Stimulated activated CD4-positive, alpha-beta T cell treated with anti-CD3 and anti-CD28 coated beads, Interleukin-15, amount 100 ng/mL, for 24 hours (primary cell): Measurements from ENCODE around the gene DTHD1.
A peak's percentile ranks its signal among the peaks of the same experiment; 100 is the strongest.

Experiments
- DNase-seq: peaks from one replicate; pipeline ENCODE4 v3.0.0-alpha.2; 2020

DTHD1 gene

DNA sequence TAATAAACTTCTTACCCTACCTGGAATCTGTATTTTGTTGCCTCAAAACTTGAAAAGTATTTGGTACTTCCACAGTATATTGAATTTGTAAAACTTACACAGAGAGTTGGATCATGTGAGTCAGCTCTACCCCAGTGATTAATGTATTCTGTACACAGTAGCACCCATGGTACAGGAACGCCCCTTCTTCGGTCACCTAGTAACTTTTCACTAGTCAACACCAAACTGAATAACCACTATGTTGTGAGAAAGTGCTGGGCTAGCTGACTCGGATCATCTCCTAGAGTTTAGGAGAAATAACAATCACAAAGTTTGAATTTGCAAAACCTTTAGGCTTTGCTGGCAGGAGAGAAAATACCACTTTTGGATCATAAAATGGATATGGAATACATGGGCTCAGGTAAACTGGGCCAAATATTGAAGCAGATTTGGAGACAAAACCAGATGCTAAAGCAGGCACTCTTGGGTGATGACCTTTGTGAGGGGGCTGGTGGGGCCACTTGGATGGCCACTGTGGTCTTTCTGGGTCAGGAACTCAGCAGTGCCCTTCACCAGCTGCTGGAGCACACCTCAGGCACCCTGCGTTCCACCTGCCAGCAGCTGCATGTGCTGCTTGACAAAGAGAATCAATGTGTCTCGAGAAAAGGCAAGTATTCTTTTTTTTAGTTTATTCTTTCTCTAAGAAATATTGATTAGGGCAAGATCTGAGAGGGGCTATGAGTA, at the start of gene DTHD1:
TSS of gene DTHD1 (plus strand) at position 233 of the 723 bp plus-strand sequence. CDS start at position 376, 143 bp downstream.
- DNase-seq: peak; percentile 31

DNA sequence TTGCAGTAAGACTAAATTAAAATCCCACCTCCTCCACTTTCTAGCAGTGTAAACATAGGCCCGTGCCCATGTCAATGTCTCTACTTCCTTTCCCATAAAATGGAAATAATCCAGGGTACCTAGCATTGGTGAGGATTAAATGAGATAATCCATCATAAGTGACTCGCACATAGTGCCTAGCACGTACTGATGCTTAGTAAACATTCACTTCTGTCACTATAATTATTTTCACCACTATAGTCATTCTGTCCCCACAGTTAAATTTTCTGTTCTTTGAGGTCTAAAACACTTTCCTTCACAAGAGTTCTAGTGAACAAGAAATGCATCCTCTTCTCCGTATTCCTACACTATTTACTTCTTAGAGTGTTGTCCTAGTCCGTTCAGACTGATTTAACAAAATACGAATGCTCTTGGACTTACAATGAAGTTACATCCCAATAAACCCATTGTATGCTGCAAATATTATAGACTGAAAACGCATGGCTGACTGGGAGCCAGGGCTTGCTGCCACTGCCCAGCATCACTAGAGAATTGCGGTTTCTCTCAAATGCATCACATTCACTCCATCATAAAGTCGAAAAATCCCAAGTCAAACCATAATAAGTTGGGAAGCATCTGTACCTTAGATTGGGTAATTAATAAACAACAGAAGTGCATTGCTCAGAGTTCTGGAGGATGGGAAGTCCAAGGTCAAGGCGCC, 47.7 kb upstream of the DTHD1 start:
- no peak for DNase-seq

DNA sequence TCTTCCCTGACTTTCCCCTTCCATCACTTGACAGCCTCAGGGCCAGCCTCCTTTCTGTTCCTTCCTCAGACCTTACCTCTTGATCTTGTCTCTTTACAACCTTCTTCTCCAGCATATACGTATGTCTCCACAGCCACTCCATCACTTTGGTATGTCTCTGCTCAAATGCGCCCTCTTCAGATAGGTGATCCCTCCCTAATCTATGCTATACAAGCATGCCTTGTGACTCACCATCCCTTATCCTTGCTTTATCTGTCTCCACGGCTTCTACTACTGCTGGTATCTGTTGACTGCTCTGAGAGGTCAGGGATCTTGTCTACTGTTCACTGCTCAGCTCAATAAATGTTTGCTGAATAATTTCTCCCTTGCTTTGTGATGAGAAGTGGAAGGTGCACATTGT, 46.1 kb upstream of the DTHD1 start:
- no peak for DNase-seq

- no peak for DNase-seq
Observed at GRCh38 chr4:36236159-36236558, 45.3 kb upstream of the DTHD1 start.

DNA sequence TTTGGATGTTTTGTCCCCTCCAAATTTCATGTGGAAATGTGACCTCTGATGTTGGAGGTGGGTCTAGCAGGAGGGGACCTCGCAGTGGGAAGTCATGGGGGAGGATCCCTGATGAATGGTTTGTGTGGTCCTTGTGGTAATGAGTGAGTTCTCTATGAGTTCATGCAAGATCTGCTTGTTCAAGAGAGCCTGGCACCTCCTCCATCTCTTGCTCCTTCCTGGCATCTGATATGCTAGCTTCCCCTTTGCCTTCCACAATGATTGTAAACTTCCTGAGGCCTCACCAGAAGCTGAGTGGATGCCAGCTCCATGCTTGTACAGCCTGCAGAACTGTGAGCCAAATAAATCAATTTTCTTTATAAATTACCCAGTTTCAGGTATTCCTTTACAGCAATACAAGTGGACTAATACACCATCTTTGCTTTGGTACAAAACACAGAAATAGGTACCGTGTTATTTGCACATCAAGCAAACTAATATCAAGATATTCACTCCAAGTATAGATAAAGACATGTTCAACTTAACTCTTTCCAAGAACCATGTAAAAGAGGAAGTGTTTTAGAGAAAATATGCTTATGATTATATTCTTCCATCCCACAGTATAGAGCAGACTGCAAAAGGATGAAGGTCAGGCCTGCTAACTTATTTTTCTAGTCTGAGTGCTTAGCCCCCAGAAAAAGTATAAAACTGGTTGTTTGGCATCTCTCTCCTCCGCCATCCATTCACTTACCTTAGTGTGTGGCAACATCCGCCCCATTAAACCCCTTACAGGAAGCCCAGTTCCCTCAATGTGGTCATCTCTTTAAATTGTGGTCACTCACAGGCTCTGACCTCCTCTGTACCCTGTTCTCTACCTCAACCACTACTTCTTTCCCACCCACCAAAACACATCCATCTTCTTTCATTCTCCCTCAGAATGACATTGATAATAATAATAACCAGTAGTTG, 43.8 kb upstream of the DTHD1 start:
- DNase-seq: no peak

GRCh38 chr4:36241771-36242170, 39.6 kb upstream of the DTHD1 start:
- no peak for DNase-seq

DNA sequence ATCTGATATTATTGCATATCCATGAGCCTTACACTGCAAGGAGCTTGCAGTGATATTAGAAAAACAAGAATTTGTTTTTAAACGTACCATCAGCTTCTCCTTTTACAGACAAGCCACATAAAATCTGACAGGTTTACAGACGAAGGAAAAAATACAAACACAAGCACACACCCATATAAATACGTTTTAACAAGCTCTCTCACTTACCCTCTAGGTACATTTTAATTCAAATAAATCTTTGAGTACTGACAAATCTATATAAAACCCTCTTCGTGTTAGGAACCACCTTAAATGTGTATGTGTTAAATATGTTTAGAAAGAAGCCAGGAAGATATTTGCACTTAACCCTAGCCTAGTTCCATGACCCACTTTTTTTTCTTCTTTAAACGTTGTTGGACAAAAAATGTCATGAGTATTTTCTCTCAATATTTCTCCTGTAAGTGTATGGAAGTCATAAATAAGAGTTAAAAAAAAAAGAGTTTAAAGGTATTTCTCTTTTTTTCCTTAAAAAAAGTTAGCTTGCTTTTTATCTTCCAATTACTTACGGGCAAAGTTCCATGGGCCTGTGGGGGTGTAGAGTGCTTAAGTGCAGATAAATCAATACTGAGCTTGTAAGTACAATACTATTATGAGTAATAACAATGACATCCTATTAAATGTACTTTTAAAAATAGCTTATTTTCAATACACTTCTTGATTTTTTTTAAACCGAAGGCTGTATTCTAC, 38.6 kb upstream of the DTHD1 start:
- peak; percentile 18 for DNase-seq

DNA sequence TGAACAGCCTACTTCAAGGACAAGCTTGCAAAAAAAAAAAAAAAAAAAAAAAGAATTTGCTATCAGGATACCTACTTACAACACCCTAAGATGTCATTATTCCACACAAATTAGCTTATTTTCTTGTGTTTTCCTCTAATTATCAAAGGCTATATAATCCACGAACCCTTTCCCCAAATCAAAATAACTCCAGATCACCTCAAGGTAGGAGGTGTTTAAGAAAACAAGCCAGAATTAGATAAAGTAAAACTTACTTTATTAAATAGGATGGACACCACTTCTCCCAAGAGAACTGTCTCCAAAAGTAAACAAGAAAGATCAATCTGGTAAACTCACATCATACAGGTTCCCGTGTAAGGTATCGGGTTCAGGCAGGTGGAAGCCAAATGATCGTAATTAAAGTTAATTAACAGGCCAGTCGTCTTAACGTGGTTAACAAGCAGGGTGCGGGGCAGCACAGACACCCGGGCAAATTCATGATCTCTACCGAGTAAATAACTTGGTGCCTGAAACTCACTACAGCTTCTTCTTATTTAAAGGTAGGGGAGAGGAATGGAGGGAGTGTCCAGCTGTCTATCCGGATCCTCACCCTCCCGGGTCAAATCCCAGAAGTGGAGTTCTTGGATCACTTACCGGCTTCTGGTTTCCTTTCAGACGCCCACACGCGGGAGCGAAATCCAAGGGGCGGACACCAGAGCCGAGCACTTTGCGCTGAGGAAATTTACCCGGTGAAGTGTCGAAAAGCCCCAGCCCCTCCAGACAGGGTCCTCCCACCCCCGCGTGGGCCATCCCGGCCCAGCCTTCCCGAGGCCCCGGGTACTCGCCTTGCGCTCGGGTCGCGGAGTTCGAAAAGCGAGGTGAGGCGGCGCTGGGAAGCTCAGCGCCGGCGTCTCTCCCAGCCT, 37.8 kb upstream of the DTHD1 start:
- peak; percentile 73 for DNase-seq

- peak; percentile 79 for DNase-seq
Observed at GRCh38 chr4:36244257-36245082, 36.9 kb upstream of the DTHD1 start, which contains the start of gene ARAP2. Gene ARAP2 (minus strand): TSS chr4:36244514. CDS start chr4:36229486, 15,028 bp downstream.

GRCh38 chr4:36249610-36250009, 31.8 kb upstream of the DTHD1 start:
- DNase-seq: no peak

DNA sequence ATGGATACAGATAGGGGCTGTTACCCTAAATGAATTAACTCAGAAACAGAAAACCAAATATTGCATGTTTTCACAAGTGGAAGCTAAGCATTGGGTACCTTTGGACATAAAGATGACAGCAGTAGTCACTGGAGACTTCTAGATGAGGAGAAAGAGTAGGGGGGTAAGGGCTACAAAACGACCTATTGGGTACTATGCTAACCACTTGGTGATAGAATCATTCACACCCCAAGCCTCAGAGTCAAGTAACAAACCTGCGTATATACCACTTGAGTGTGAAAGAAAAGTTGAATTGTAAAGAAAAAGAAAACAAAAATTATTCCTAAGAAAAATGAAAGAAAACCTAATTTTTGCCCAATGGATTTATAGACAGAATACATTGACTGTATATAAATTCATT, 29.4 kb upstream of the DTHD1 start:
- no peak for DNase-seq

DNA sequence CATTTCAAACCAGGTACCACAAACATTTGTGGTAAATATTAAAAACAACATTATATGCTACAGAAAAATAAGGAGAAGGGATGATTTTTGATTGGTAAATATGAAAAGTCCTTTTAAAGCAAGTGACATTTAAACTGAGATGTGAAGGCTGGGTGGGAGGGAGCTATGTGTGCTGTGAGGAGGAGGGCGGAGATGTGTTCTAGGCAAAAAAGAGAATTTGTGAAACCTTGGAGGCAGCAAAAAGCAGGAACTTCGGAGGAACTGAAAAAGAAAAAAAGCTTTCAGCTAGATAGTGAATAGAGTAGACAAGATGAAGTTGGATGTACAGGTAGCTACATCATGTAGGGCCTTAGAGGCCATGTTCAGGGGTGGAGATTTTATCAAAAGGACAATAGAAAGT, 27.0 kb upstream of the DTHD1 start:
- no peak for DNase-seq

DNA sequence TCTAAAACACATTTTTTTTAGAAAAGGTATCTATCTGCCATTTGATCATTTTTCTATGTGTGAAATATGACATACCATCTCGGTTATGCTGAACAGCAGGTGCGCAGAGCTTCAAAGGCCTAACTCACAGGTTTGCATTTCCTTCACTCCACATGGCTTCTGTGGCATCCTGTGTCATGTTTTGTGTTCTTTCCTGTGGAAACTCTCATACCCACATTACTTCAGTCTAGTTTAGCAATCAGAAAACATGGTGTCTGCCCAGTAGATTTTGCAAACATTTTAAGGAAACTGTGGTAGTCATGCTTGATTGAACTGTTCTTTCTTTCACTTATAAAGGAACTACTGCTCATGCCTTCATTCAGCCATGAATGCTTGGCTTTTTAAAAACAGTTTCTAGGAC, 25.8 kb upstream of the DTHD1 start:
- DNase-seq: peak; percentile 53

- DNase-seq: no peak
Observed at GRCh38 chr4:36256398-36256891, 25.0 kb upstream of the DTHD1 start.

DNA sequence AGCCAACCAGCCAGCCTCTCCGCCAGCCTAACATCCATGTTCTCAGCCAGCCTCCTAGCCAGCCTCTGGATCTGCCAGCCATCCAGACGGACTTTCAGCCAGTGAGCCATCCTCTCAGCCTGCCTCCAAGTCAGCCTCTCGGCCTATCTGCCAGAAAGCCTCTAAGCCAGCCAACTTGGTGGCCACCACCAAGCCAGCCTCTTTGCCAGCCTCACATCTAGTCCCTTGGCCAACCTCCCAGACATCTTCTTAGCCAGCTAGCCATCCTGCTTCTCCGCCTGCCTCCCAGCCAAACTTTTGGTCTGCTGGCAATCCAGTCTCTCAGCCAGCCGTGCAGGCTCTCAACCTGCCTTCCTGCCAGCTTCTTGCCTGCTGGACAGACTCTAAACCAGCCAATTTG, 20.7 kb upstream of the DTHD1 start:
- no peak for DNase-seq

GRCh38 chr4:36264207-36264826, 17.1 kb upstream of the DTHD1 start:
- no peak for DNase-seq

GRCh38 chr4:36267486-36268268, 13.7 kb upstream of the DTHD1 start:
- no peak for DNase-seq

DNA sequence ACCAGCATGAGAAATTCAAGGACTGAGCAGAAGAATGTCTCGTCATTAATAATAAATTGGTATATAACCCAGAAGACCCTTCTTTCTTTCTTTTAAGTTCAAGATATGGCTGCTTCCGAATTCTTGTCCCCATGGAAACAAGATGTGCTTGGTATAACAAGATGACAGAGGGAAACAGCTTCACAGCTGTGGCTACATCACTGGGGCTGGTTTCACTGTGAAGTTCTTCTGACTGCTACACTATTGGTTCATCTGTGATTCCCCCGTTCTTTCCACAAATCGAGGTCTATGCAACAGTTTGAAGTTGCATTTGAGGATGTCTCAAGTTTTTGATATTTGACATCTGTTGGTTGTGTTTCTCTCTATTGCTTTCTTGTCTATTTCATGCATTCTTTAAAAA, 12.3 kb upstream of the DTHD1 start:
- DNase-seq: no peak
